Parathyroid adenoma (tissue), 2 donors: ENCODE data around the gene NOTUM.
A peak's percentile ranks its signal among the peaks of the same experiment; 100 is the strongest.

Experiments
- H2AFZ ChIP-seq: fragments of 300-600 bp; sonication (generic); one replicate; pipeline ENCODE4 v1.7.0; 2017; ENCODE audit warnings: antibody characterized with exemption, mild to moderate bottlenecking
- H3K27ac ChIP-seq: fragments of 300-600 bp; sonication (generic); one replicate; pipeline ENCODE4 v1.7.0; 2017
- H3K27me3 ChIP-seq: fragments of 300-600 bp; sonication (generic); one replicate; pipeline ENCODE4 v1.7.0; 2017; ENCODE audit warnings: low read length; ENCODE audit not compliant: control insufficient read depth, insufficient read depth
- H3K36me3 ChIP-seq: fragments of 300-600 bp; sonication (generic); one replicate; pipeline ENCODE4 v1.7.0; 2017; ENCODE audit warnings: low read length; ENCODE audit not compliant: control insufficient read depth, insufficient read depth
- H3K4me1 ChIP-seq: fragments of 300-600 bp; sonication (generic); one replicate; pipeline ENCODE4 v1.7.0; 2017; ENCODE audit warnings: control low read depth
- H3K4me2 ChIP-seq: fragments of 300-600 bp; sonication (generic); one replicate; pipeline ENCODE4 v1.7.0; 2017; ENCODE audit warnings: low read length
- H3K4me3 ChIP-seq: fragments of 300-600 bp; sonication (generic); one replicate; pipeline ENCODE4 v1.7.0; 2017; ENCODE audit warnings: low read depth, low read length
- H3K79me2 ChIP-seq: fragments of 300-600 bp; sonication (generic); one replicate; pipeline ENCODE4 v1.7.0; 2017; ENCODE audit warnings: control low read depth
- H3K9ac ChIP-seq: fragments of 300-600 bp; sonication (generic); one replicate; pipeline ENCODE4 v1.7.0; 2017; ENCODE audit warnings: mild to moderate bottlenecking
- H3K9me3 ChIP-seq: fragments of 300-600 bp; sonication (generic); one replicate; pipeline ENCODE4 v1.7.0; 2017; ENCODE audit warnings: low read length; ENCODE audit not compliant: control insufficient read depth
- CTCF ChIP-seq: fragments of 300-600 bp; sonication (generic); IDR thresholded peaks from one replicate; pipeline ENCODE4 v1.7.0; 2017; ENCODE audit warnings: antibody characterized with exemption, mild to moderate bottlenecking
- donor health status: primary hyperparathyroidism.

NOTUM gene

GRCh38 chr17:81931189-81931556 is 29.8 kb downstream of the NOTUM start:
- peaks cover 2% of the 10 kb centered on the region for H3K4me1 ChIP-seq
- no peak overlapping the region for H2AFZ ChIP-seq
- no peaks in the 10 kb centered on the region for H3K79me2 ChIP-seq
- H3K36me3 ChIP-seq = no peaks in the 10 kb centered on the region
- no peaks in the 10 kb centered on the region for H3K9me3 ChIP-seq
- no peak overlapping the region for H3K9ac ChIP-seq
- no peak for TF ChIP-seq CTCF
- H3K27me3 ChIP-seq = no peaks in the 10 kb centered on the region
- H3K4me2 ChIP-seq = no peak overlapping the region
- H3K27ac ChIP-seq = no peak overlapping the region
- H3K4me3 ChIP-seq = no peak overlapping the region

- no peaks in the 10 kb centered on the region for H3K79me2 ChIP-seq
- H3K9ac ChIP-seq = no peak overlapping the region
- TF ChIP-seq CTCF = no peak
- H3K4me3 ChIP-seq = no peak overlapping the region
- H2AFZ ChIP-seq = no peak overlapping the region
- no peaks in the 10 kb centered on the region for H3K9me3 ChIP-seq
- peaks cover 2% of the 10 kb centered on the region for H3K4me1 ChIP-seq
- no peaks in the 10 kb centered on the region for H3K36me3 ChIP-seq
- no peaks in the 10 kb centered on the region for H3K27me3 ChIP-seq
- H3K4me2 ChIP-seq = no peak overlapping the region
- no peak overlapping the region for H3K27ac ChIP-seq
Observed at GRCh38 chr17:81930142-81931125, 30.6 kb downstream of the NOTUM start.

- Histone ChIP-seq H3K9ac (no peak overlapping the region), H3K4me3 (peak overlapping the region; percentile 76), H3K9me3 (no peaks in the 10 kb centered on the region), H3K4me2 (peak overlapping the region; percentile 99), H3K79me2 (peaks cover 2% of the 10 kb centered on the region), H3K36me3 (no peaks in the 10 kb centered on the region), H3K27me3 (no peaks in the 10 kb centered on the region), H3K27ac (no peak overlapping the region), H3K4me1 (peaks cover 8% of the 10 kb centered on the region), H2AFZ (no peak overlapping the region)
- TF ChIP-seq CTCF = no peak
Observed at GRCh38 chr17:81929253-81930141, 31.5 kb downstream of the NOTUM start.

GRCh38 chr17:81928544-81929252 is 32.3 kb downstream of the NOTUM start:
- no peaks in the 10 kb centered on the region for H3K36me3 ChIP-seq
- H3K4me3 ChIP-seq = peak overlapping the region; percentile 76
- TF ChIP-seq CTCF = no peak
- H3K4me1 ChIP-seq = peaks cover 16% of the 10 kb centered on the region
- peaks cover 2% of the 10 kb centered on the region for H3K79me2 ChIP-seq
- no peaks in the 10 kb centered on the region for H3K27me3 ChIP-seq
- no peak overlapping the region for H3K27ac ChIP-seq
- peak overlapping the region; percentile 71 for H2AFZ ChIP-seq
- peak overlapping the region; percentile 99 for H3K4me2 ChIP-seq
- H3K9ac ChIP-seq = peak overlapping the region; percentile 30
- H3K9me3 ChIP-seq = no peaks in the 10 kb centered on the region
